Superior temporal gyrus (tissue), 1 donor: ENCODE results near the gene NPC2.

Experiments
- DNase-seq: peaks from one replicate; pipeline ENCODE4 v3.0.0-alpha.2; 2016; ENCODE audit errors: extremely low spot score

NPC2 gene

GRCh38 chr14:74503291-74503937 is 10.3 kb upstream of the NPC2 start:
- no peak for DNase-seq

GRCh38 chr14:74502236-74503019 is 9.3 kb upstream of the NPC2 start:
- DNase-seq = peak; percentile 56

DNA sequence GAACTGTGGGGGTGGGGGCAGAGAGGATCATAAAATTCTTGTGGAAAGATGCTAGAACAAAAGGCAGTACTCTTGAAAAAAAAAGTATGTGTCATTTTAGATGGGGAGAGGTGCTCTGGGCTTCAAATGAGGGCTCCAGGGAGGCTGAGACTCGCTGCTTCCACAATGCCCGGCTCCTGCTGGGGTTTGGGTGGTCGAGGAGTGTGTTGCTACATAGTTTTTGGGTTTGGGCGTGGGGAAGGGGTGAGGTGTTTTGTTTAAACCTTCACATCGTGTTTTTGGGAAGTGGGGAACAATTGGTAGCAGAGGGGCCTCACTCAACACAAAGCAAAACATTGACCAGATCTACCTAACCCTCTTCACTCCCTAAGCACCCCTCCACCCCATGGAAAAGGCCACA is 8.6 kb upstream of the NPC2 start:
- no peak for DNase-seq

DNA sequence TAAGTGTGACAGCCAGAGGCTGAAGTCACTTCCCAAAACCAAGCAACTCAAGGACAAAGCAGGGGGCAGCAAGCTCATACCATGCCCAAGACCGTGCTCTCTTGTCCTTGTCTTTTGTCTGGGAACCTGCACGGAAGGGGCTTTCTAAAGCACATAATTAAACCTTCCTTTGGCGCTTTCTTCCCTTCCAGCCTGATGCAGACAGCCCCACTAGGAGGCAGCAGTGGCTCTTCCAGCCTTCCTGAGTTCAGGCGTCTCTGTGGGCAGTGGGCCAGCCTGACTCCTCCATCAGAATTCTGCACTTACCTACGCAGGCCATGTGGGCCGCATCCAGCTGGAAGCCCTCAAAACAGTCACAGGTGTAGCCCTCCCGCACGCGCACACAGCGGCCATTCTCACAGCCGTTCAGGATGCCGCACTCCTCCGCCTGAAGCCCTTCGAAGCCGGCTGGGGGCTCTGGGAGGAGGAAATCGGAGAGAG is 8.1 kb upstream of the NPC2 start:
- DNase-seq = peak; percentile 78

DNA sequence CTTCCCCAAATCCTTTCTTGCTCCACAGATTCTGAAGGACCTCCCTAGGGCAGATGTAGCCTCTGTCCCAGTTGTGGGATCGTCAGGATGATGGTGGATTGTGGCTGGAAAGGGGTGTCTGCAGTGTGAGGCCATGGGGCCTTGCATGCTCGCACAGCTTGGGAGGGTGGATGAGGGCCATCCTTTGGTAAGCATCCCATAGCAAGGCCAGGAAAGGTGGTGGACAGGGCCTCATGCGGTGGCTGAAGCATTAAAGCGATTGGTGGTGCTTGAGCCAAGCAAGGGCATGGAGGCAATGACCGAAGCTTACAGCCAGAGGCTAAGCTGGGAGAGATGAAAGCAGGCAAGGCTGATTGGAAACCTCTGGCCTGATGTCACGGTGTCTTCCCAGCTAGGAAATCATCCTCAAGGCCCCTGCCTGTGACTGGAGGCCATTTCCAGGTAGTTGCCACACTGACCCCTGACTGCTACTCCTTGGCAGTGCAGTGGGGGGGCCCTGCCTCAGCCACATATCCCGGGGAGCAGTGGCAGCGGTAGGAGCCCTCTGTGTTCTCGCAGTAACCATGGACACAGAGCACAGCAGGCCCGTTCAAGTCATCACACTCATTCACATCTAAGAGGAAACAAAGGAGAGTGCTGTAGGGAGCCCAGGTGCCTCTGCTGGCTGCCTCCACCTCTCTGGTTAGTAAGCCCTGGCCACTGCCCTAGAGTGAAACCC is 7.5 kb upstream of the NPC2 start:
- DNase-seq = no peak

DNA sequence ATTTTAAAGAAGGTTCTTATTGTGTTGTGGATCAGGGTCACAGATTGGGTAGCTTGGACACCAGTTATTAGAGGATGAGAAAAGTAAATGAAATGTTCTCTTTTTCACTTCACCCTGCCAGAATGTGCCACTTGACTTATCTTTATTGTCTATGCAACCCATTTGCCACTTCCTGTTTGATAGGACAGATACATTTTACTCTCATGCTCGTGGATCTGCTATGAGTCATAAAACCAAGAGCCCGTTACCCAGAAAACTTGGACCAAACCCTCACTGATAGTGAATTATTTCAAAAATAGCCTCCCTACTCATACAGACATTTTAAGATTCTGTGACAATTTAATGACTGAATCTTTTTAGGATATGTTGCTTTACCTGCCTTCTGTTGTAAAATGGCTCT is 2.3 kb upstream of the NPC2 start:
- no peak for DNase-seq

DNA sequence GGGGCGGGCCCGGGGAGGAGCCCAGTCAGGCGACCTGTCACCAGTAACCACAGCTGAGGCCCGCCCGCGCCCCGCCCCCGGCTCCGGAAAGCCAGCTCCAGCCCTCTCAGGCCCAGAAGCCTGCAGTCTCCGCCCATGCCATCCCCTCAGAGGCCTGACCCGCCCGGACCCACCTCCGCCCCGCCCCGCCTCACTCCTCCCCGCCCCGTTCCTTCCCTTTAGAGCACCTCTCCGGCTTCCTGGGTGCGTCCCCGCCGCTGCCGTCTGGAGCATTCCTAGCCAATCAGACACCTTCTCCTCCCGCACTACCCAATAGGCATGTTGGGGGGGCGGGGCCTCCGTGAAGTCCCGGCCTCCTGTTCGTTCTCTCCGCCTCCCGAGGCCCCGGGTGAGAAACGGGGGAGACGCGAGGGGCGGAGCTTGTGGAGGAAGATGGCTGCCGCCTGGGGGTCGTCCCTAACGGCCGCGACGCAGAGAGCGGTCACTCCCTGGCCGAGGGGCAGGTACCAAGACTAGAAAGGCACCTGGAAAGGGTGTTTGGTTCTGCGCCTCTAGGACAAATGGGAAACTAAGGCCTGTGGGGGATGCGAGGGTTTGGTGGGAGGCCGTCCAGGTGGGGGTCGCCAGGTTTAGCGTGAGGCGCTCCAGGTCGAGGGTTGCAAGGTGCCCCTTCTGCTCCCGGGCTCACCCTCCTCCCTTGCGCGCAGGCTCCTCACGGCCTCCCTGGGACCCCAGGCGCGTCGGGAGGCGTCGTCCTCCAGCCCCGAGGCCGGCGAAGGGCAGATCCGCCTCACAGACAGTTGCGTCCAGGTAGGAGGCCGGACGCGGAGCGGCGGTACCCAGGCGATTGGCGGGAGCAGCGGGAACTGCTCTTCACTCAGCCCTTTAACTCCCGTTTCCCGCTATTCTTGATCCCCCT is 497 bp upstream of the NPC2 start, which contains the start of gene ISCA2:
ISCA2 (plus strand) TSS at position 423 of the 919 bp plus-strand sequence; CDS start at position 433, 10 bp downstream.
- DNase-seq = peak; percentile 98

DNA sequence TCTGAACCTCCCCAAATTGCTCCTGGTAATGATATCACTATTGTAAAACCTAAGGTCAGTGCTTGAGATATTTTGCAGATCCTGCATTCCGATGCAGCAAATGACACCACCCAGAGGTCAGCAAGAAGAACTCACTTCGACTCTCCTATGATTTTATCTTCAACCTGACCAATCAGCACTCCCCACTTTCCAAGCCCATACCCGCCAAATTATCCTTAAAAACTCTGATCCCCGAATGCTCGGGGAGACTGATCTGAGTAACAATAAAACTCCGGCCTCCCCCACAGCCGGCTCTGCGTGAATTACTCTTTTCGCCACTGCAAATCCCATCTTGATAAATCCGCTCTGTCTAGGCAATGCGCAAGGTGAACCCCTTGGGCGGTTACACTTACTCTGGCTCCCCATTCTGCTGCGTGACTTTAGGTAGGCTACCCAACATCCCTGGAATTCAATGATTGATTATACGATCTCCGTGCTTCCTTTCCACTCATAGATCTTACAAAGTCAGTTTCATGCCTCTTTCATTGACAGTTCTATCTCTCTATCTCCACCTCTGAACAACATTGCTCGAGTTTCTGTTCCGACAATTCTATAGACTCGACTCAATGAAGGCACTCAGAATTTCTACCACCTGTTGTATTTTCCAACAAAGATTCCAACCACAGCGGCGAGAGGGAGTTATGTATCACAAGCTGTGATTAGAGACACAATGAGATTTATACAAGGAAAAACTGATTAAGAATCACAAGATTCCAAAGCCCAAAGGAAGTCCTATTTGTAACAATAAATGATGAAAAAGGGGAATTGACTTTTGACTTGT is 939 bp downstream of the NPC2 start:
- no peak for DNase-seq

DNA sequence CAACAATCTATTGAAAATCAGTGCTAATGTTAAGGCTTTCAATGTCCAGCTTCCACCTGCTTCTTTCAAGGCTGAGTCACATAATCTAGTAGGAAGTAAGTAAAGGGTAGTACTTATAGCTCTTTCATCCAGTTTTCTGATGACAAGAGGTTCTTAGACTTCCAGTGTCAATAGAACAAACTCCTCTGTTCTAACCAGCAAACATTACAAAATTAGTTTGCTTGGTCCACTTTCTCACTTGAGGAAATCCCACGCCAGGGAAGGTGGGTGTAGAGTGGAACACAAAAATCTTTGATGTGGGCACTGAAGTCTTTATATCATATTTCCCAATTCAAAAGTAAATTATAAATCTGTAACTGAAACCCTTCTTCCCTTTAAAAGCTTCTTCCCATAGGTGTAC is 2.6 kb downstream of the NPC2 start:
- no peak for DNase-seq

DNA sequence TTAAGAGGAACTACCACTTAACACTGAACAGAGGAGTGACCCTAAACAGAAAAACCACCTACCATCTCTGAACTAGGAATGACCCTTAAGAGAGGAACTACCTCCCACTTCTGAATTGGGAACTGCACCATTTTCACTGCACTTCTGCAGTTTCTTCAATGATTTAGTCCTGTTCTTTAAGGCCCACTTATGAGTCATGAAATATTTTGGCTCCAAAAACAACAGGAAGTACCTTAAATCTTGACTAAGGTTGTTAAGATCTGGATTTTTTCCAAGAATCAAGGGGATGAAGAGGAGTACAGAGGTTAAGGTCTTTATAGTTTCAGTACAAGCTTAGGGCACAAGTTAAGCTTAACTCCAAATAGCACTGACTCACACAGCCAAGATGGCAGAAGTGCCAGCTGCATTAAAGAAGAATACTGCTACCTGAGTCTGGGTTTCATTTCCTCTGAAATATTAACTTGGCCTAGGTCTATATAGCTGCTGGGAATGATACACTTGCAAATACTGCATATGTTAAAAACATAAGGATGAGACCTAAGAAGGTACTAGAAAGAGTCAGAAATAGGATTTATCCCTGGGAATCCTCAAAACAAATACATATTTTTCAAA is 4.2 kb downstream of the NPC2 start:
- DNase-seq = no peak

DNA sequence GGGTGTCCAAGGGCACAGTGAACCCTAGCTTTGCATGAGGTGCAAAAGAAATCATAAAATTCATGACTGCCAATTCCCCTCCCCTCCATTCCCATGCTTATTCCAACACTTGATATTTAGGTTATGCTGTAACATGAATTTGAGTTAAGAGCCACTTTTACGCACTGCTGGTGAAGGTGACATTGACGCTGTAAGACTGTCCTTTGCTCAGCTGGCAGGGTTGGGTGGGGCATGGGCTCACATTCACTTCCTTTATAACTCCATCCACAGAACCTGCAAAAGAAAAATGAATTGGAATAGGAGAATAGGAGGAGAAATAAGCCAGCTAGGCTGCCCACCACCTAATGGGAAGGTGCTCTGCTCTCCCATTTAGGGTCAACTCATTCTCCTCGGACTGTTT is 6.9 kb downstream of the NPC2 start:
- DNase-seq = no peak

DNA sequence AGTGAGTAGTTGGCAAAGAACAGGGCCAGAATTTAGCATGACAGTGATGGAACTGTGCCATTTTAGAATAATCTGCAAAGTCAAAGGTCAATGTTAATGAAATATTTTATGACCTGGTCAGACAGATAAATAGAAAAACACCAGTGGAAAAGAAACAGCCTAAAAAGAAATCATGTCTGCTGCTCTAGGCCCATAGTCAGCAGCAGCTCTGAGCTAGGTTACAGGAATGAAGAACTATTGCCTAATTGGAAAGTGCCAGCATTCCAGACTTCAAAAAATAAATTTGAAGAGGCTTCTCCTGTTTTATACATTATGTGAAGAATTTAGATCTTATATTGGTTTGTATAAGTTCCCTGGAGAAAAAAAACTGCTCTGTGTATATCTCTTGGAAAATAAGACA is 9.8 kb downstream of the NPC2 start:
- DNase-seq = no peak

GRCh38 chr14:74482571-74482970 is 10.5 kb downstream of the NPC2 start:
- DNase-seq = no peak

DNA sequence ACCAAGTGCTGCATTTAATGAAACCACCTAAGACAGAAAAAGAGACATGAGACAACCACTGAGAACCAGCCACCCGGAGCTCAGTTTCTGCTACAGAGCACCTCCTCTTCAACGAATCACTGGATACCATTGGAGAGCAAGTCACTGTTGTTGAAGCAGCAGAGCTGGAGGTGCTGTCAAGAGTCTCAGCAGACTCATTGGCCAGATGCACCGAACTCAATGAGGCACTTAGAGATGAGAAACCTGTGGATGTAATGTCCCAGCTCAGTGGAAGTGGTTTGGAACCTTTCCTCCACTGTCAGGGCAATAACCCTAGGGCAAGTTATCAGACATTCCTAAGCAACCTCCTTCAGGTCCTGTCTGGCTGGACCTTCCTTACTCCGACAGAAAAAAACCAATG is 13.1 kb downstream of the NPC2 start:
- no peak for DNase-seq

GRCh38 chr14:74478996-74479635 is 14.0 kb downstream of the NPC2 start:
- peak; percentile 73 for DNase-seq

DNA sequence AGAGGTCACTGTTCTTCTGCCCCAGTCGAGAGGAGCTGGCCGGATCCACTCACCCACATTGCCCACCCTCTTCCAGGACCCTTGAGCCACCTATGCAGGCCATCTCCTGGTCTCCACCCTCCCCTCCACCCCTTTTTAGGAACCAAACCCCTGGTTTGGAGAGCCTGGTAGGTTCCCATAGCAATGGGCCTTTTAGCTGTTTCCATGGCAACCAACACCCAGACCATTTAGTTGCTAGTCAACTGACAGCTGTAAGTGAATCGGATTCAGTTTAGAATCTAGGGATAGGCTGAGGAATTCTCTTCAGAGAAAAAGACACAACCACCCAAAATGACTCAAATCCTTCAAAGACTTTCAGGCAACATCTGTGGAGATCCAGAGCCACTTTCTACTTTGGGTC is 16.5 kb downstream of the NPC2 start:
- DNase-seq = peak; percentile 55

DNA sequence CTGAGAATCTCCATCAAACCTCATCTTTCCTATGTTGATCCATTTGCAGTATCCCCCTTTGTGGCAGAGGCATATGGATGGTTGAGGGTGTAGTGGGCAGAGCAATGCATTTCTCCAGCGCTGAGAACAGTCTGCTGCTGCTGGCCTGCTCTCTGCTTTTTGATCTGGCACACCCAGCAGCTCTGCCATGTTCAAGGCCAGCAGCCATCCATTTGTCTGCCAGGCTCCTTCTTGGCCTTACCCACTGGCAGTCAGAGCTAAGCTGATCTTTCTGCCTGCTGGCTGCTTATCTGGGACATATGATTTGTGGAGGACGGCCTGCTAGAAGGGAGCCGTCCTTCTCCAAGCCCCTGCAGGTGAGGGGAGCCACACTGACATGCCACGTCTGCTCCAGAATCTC is 17.0 kb downstream of the NPC2 start:
- DNase-seq = no peak

GRCh38 chr14:74475678-74476077 is 17.4 kb downstream of the NPC2 start:
- DNase-seq = no peak

DNA sequence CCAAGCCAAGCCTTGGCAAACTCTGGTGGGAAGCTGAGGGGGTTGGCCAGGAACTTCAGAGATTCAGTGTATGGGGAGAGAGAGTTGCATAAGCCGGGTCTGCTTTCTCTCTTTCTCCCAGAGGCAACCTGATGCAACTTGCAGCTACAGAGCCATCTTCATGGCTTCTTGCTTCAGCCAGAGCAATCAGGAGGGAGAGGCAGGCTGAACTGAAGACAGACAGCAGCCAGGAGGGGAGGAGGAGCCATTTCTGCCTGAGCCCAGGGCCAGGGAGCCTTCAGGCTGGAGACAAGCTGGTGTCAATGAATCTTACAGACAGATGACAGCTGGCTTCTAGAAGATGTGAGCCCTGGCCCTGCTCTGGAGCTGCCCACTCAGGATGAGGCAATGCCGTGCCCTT is 18.7 kb downstream of the NPC2 start:
- DNase-seq = no peak

- DNase-seq = no peak
Measured at GRCh38 chr14:74472601-74473000, 20.5 kb downstream of the NPC2 start.
